ENCODE data around the gene RIPPLY2. TPM values are rescaled to one million over a fixed set of nuclear protein-coding genes. Genes with fewer than 3 reads are reported as not detected.
A peak's percentile ranks its signal among the peaks of the same experiment; 100 is the strongest.
"Not testable (repeated sequence)": the region's sequence is repeated elsewhere in the genome, so short reads cannot be mapped to it uniquely, and the experiment has no call there.

The RIPPLY2 gene, protein sequence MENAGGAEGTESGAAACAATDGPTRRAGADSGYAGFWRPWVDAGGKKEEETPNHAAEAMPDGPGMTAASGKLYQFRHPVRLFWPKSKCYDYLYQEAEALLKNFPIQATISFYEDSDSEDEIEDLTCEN
- total RNA-seq (not detected), polyA plus RNA-seq (not detected)

DNA sequence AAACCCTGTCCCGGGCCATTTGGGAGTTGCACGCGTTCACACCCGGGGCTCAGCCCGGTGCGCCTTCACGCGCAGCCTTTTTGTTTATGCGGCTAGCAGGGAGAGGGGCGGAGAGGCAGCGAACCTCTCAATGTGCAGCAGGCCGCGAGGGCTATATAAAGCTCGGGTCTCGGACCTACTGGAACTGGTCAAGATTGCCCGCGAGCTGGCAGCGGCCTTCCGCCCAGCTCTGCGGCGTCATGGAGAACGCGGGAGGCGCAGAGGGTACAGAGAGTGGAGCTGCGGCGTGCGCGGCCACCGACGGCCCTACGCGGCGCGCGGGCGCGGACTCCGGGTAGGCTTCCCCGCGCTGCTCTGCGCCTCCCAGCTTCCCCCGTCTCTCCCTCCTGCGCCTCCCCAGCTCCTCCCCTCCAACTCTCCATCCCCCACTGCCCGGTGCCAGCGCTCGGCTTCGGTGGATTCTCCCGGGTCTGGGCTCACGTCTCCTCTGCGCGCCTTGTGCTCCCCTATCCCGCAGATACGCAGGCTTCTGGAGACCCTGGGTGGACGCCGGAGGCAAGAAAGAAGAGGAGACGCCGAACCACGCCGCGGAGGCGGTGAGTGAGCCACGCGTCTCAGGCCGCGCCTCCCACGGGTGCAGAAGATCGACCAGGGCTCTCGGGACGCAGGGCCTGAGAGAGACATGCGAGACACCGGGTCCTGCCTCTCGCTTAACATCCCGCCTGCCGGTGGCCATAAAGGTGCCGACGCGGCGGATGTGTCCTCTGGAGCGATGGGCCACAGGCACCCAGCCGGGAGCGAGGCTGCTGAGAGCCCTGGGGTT lies at the start of gene RIPPLY2:
TSS of gene RIPPLY2 (plus strand) at position 183 of the 823 bp plus-strand sequence. CDS start at position 240, 57 bp downstream.
- Mint-ChIP-seq H3K4me3 (peak within 1 kb of the TSS; percentile 54 to 79 (median 69)), H3K27ac (peak within 1 kb of the TSS in 1 of 7 donors; percentile 59), H3K36me3 (no peaks in the 10 kb centered on the region), H3K9me3 (peaks cover 0 to 2% (median 0%) of the 10 kb centered on the region in 8 donors), H3K27me3 (peaks cover 48 to 52% of the 10 kb centered on the region in 2 donors), H3K4me1 (peaks cover 6 to 17% (median 10%) of the 10 kb centered on the region in 4 donors)
- ChIA-PET POLR2A (ENCODE audit: partially characterized antibody) (no interaction called here), CTCF (ENCODE audit: partially characterized antibody) (no interaction called here)
- H3K4me3 ChIP-seq (ENCODE audit: low read length in 2 of 2) = no peak within 1 kb of the TSS
- peaks cover 14% of the 10 kb centered on the region for H3K4me1 ChIP-seq (ENCODE audit: insufficient read depth, low read length)
- intact Hi-C loops (cut with micrococcal nuclease) = no loop called here
- no peaks in the 10 kb centered on the region for H3K36me3 ChIP-seq (ENCODE audit: insufficient read depth, low read length)
- H3K27ac ChIP-seq (ENCODE audit: low read depth, low read length) = no peak within 1 kb of the TSS
- H3K27me3 ChIP-seq (ENCODE audit: insufficient read depth, low read length) = peaks cover 8% of the 10 kb centered on the region
- no peaks in the 10 kb centered on the region for H3K9me3 ChIP-seq (ENCODE audit: control insufficient read depth in 1 of 2, low read length in 2 of 2)
- no peak for DNase-seq

DNA sequence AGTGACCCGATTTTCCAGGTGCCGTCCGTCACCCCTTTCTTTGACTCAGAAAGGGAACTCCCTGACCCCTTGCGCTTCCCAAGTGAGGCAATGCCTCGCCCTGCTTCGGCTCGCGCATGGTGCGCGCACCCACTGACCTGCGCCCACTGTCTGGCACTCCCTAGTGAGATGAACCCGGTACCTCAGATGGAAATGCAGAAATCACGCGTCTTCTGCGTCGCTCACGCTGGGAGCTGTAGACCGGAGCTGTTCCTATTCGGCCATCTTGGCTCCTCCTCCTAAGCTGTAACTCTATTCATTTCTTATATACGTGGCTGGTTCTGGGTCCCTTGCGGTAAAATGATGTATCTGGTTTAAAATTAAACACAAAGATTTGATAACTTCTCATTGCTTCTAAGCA lies 49.7 kb upstream of the RIPPLY2 start:
- DNase-seq; H3K27ac ChIP-seq (ENCODE audit: low read depth, low read length); H3K27ac Mint-ChIP-seq; H3K4me1 Mint-ChIP-seq; CTCF ChIA-PET (ENCODE audit: partially characterized antibody); POLR2A ChIA-PET (ENCODE audit: partially characterized antibody); H3K9me3 ChIP-seq (ENCODE audit: control insufficient read depth in 1 of 2, low read length in 2 of 2); H3K4me3 Mint-ChIP-seq; H3K27me3 Mint-ChIP-seq; H3K36me3 Mint-ChIP-seq; H3K4me3 ChIP-seq (ENCODE audit: low read length in 2 of 2); H3K27me3 ChIP-seq (ENCODE audit: insufficient read depth, low read length); H3K4me1 ChIP-seq (ENCODE audit: insufficient read depth, low read length); H3K36me3 ChIP-seq (ENCODE audit: insufficient read depth, low read length); intact Hi-C loops (cut with micrococcal nuclease): not testable (repeated sequence)
- peaks cover 0 to 11% (median 6%) of the 10 kb centered on the region in 8 donors for H3K9me3 Mint-ChIP-seq

DNA sequence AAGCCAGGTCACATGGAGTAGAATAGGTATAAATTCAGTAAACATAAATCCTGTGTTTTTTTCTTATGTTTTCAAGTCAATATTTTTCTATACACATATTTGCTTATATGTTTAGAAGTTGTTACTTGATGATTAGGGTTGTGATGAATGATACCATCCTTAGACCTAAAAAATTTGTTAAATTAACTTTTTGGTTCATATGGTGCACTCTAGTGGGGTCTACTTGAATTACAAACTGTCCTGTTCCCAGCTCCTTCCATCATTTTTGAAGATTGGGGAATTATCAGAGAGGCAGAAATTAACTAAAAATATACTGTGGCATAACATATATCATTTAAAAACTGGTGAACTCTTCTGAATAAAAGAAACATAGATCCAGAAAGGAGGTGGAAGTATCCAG lies 48.3 kb upstream of the RIPPLY2 start:
- Histone ChIP-seq H3K27me3 (ENCODE audit: insufficient read depth, low read length) (no peaks in the 10 kb centered on the region), H3K4me1 (ENCODE audit: insufficient read depth, low read length) (no peaks in the 10 kb centered on the region), H3K36me3 (ENCODE audit: insufficient read depth, low read length) (no peaks in the 10 kb centered on the region), H3K4me3 (ENCODE audit: low read length in 2 of 2) (no peak overlapping the region), H3K27ac (ENCODE audit: low read depth, low read length) (no peak overlapping the region), H3K9me3 (ENCODE audit: control insufficient read depth in 1 of 2, low read length in 2 of 2) (no peaks in the 10 kb centered on the region)
- ChIA-PET CTCF (ENCODE audit: partially characterized antibody) (no interaction called here), POLR2A (ENCODE audit: partially characterized antibody) (no interaction called here)
- H3K36me3 Mint-ChIP-seq = no peaks in the 10 kb centered on the region
- H3K4me1 Mint-ChIP-seq = no peaks in the 10 kb centered on the region
- intact Hi-C loops (cut with micrococcal nuclease) = no loop called here
- H3K4me3 Mint-ChIP-seq = no peak overlapping the region
- H3K27ac Mint-ChIP-seq = no peak overlapping the region
- H3K27me3 Mint-ChIP-seq = peaks cover 0 to 2% of the 10 kb centered on the region in 2 donors
- peaks cover 0 to 11% (median 6%) of the 10 kb centered on the region in 8 donors for H3K9me3 Mint-ChIP-seq
- DNase-seq = no peak

DNA sequence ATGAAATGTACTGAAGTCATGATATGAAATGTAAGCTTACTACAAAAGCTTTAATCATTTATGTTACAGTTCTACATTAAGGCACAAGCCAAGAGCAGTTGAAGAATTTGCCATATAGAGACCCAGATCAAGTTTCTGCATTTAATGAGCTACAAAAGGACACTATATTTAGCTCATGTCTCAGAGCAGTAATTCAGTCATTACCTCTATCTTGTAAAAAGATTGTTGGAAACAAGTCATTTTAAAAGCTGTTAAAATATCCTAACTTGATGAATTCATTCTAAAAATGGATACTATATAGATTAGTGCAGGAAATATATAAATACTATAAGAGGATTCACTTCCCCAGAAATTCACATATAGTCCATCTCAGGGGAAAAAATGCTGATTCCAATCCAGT lies 45.2 kb upstream of the RIPPLY2 start:
- Mint-ChIP-seq H3K27me3 (peaks cover 0 to 2% of the 10 kb centered on the region in 2 donors), H3K4me1 (no peaks in the 10 kb centered on the region)

DNA sequence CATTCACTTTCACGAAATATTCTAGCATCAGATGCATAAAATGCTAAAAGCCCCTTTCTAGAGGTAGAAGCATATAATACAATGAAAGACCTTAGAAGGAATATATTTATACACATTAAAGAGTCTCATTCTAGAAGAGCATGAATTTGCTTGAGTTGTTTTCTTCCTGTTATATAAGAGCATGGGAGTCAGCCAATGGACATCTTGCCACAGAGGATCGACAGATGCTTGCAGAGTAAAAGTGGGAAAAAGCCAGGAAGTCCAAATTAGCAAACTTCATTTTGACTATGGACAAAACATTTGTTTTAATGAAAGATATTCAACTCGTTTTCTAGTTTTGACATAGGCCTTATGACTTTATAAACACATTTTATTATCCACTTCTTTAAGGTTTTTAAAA lies 44.2 kb upstream of the RIPPLY2 start:
- Histone ChIP-seq H3K9me3 (ENCODE audit: control insufficient read depth in 1 of 2, low read length in 2 of 2) (no peaks in the 10 kb centered on the region), H3K4me3 (ENCODE audit: low read length in 2 of 2) (no peak overlapping the region), H3K36me3 (ENCODE audit: insufficient read depth, low read length) (no peaks in the 10 kb centered on the region), H3K27ac (ENCODE audit: low read depth, low read length) (no peak overlapping the region), H3K27me3 (ENCODE audit: insufficient read depth, low read length) (no peaks in the 10 kb centered on the region), H3K4me1 (ENCODE audit: insufficient read depth, low read length) (no peaks in the 10 kb centered on the region)
- intact Hi-C loops (cut with micrococcal nuclease) = no loop called here
- Mint-ChIP-seq H3K36me3 (no peaks in the 10 kb centered on the region), H3K27me3 (peaks cover 0 to under 1% of the 10 kb centered on the region in 2 donors), H3K4me1 (no peaks in the 10 kb centered on the region), H3K9me3 (peaks cover 0 to 8% (median 4%) of the 10 kb centered on the region in 8 donors), H3K27ac (no peak overlapping the region), H3K4me3 (no peak overlapping the region)
- POLR2A ChIA-PET (ENCODE audit: partially characterized antibody) = no interaction called here
- no peak for DNase-seq
- CTCF ChIA-PET (ENCODE audit: partially characterized antibody) = no interaction called here

More for the DNA sequence above, 45.2 kb upstream of the RIPPLY2 start:
- H3K36me3 ChIP-seq (ENCODE audit: insufficient read depth, low read length) = no peaks in the 10 kb centered on the region
- H3K4me3 ChIP-seq (ENCODE audit: low read length in 2 of 2) = no peak overlapping the region
- no peak overlapping the region for H3K4me3 Mint-ChIP-seq
- ChIA-PET CTCF (ENCODE audit: partially characterized antibody) (no interaction called here), POLR2A (ENCODE audit: partially characterized antibody) (no interaction called here)
- H3K27me3 ChIP-seq (ENCODE audit: insufficient read depth, low read length) = no peaks in the 10 kb centered on the region
- no peaks in the 10 kb centered on the region for H3K9me3 ChIP-seq (ENCODE audit: control insufficient read depth in 1 of 2, low read length in 2 of 2)
- H3K4me1 ChIP-seq (ENCODE audit: insufficient read depth, low read length) = no peaks in the 10 kb centered on the region
- H3K27ac ChIP-seq (ENCODE audit: low read depth, low read length) = no peak overlapping the region
- DNase-seq = no peak
- intact Hi-C loops (cut with micrococcal nuclease) = no loop called here
- H3K27ac Mint-ChIP-seq = no peak overlapping the region
- peaks cover 0 to 11% (median 6%) of the 10 kb centered on the region in 8 donors for H3K9me3 Mint-ChIP-seq
- H3K36me3 Mint-ChIP-seq = no peaks in the 10 kb centered on the region

DNA sequence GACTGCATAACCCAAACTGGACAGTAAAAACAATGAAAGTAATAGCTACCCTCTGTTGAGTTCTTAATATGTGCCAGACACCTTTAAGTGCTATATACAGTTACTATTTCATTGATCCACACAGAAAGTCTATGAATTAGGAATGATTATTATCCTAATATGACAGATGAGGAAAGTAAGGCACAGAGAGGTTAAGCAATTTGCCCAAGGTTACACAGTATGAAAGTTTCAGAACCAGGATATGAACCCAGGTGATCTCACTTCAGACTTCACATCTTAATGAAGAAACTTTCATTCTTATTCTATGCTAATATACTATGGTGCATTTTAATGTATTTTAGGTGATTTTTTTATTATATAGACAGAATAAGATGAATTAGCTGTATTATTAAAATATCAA lies 40.6 kb upstream of the RIPPLY2 start:
- Mint-ChIP-seq H3K4me1 (no peaks in the 10 kb centered on the region), H3K27ac (no peak overlapping the region), H3K9me3 (peaks cover 0 to 2% (median 0%) of the 10 kb centered on the region in 8 donors), H3K27me3 (peaks cover 0 to 3% of the 10 kb centered on the region in 2 donors), H3K36me3 (no peaks in the 10 kb centered on the region), H3K4me3 (no peak overlapping the region)
- no peak overlapping the region for H3K27ac ChIP-seq (ENCODE audit: low read depth, low read length)
- CTCF ChIA-PET (ENCODE audit: partially characterized antibody) = no interaction called here
- POLR2A ChIA-PET (ENCODE audit: partially characterized antibody) = no interaction called here
- no peaks in the 10 kb centered on the region for H3K27me3 ChIP-seq (ENCODE audit: insufficient read depth, low read length)
- no peak for DNase-seq
- H3K4me3 ChIP-seq (ENCODE audit: low read length in 2 of 2) = no peak overlapping the region
- H3K36me3 ChIP-seq (ENCODE audit: insufficient read depth, low read length) = no peaks in the 10 kb centered on the region
- no peaks in the 10 kb centered on the region for H3K9me3 ChIP-seq (ENCODE audit: control insufficient read depth in 1 of 2, low read length in 2 of 2)
- intact Hi-C loops (cut with micrococcal nuclease) = no loop called here
- H3K4me1 ChIP-seq (ENCODE audit: insufficient read depth, low read length) = no peaks in the 10 kb centered on the region

DNA sequence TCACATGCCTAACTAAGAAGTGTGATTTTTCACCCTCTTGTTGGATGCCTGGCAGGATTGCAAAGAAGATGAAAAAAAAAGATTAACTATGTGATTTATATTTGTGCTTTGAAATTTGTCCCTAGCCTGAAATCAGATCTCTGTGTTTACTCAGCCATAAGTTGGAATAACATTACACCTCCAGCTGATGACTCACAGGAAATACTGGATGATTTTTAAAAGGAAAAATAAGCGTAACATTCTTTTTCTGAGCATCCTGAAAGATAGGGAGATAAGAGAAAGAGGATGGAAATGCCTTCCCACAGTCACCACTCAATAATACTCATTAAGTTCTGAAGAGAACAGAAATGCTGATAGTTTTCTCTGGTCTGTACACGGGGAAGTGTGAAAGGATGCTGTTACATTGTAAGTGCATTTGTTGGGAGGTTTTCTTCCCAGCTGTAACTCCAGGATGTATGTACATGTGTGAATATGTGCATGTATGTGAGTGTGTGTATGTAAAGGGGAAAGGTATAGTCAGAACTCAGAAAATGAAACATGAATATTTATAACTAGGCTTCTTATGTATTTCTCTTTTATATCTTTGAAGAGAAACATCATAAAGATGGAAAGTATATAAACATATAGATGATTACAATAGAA lies 37.4 kb upstream of the RIPPLY2 start:
- POLR2A ChIA-PET (ENCODE audit: partially characterized antibody) = no interaction called here
- DNase-seq = no peak

More for the DNA sequence above, 37.4 kb upstream of the RIPPLY2 start:
- no peak overlapping the region for H3K27ac Mint-ChIP-seq
- no peaks in the 10 kb centered on the region for H3K9me3 ChIP-seq (ENCODE audit: control insufficient read depth in 1 of 2, low read length in 2 of 2)
- H3K4me1 ChIP-seq (ENCODE audit: insufficient read depth, low read length) = no peaks in the 10 kb centered on the region
- intact Hi-C loops (cut with micrococcal nuclease) = no loop called here
- H3K9me3 Mint-ChIP-seq = no peaks in the 10 kb centered on the region
- no peak overlapping the region for H3K27ac ChIP-seq (ENCODE audit: low read depth, low read length)
- no peak overlapping the region for H3K4me3 Mint-ChIP-seq
- H3K27me3 ChIP-seq (ENCODE audit: insufficient read depth, low read length) = no peaks in the 10 kb centered on the region
- H3K36me3 ChIP-seq (ENCODE audit: insufficient read depth, low read length) = no peaks in the 10 kb centered on the region
- CTCF ChIA-PET (ENCODE audit: partially characterized antibody) = no interaction called here
- H3K4me3 ChIP-seq (ENCODE audit: low read length in 2 of 2) = no peak overlapping the region
- no peaks in the 10 kb centered on the region for H3K36me3 Mint-ChIP-seq
- peaks cover 2 to 3% of the 10 kb centered on the region in 2 donors for H3K27me3 Mint-ChIP-seq
- no peaks in the 10 kb centered on the region for H3K4me1 Mint-ChIP-seq
